Effector CD8-positive, alpha-beta T cell (primary cell): Measurements from ENCODE around the gene PCP2.

ENCODE experiments used
- DNase-seq: peaks from one replicate; lab custom pipeline; 2025; lab: John Stamatoyannopoulos, UW

Gene PCP2

GRCh38 chr19:7661744-7662538, 28.4 kb upstream of the PCP2 start:
- no peak for DNase-seq

GRCh38 chr19:7658219-7658686, 24.7 kb upstream of the PCP2 start:
- DNase-seq, result no peak

- no peak for DNase-seq
Observed at GRCh38 chr19:7657131-7657751, 23.7 kb upstream of the PCP2 start.

- no peak for DNase-seq
Observed at GRCh38 chr19:7655581-7655980, 22.1 kb upstream of the PCP2 start.

- no peak for DNase-seq
Observed at GRCh38 chr19:7654401-7654800, 20.9 kb upstream of the PCP2 start.

GRCh38 chr19:7652061-7652641, 18.6 kb upstream of the PCP2 start:
- DNase-seq, result peak; percentile 86

- no peak for DNase-seq
Observed at GRCh38 chr19:7650148-7650547, 16.6 kb upstream of the PCP2 start.

- DNase-seq, result no peak
Observed at GRCh38 chr19:7648265-7649014, 14.9 kb upstream of the PCP2 start.

GRCh38 chr19:7647156-7647555, 13.6 kb upstream of the PCP2 start:
- DNase-seq, result no peak

GRCh38 chr19:7646426-7646700, 12.8 kb upstream of the PCP2 start:
- DNase-seq, result no peak

- DNase-seq, result no peak
Observed at GRCh38 chr19:7645656-7646425, 12.3 kb upstream of the PCP2 start.

GRCh38 chr19:7645163-7645562, 11.6 kb upstream of the PCP2 start:
- no peak for DNase-seq

- no peak for DNase-seq
Observed at GRCh38 chr19:7644550-7644877, 11.0 kb upstream of the PCP2 start.

- peak; percentile 19 for DNase-seq
Observed at GRCh38 chr19:7643629-7644549, 10.4 kb upstream of the PCP2 start.

GRCh38 chr19:7643031-7643415, 9.5 kb upstream of the PCP2 start:
- DNase-seq, result no peak

GRCh38 chr19:7642295-7643030, 8.9 kb upstream of the PCP2 start:
- no peak for DNase-seq

- DNase-seq, result no peak
Observed at GRCh38 chr19:7641290-7642276, 8.1 kb upstream of the PCP2 start.

- DNase-seq, result no peak
Observed at GRCh38 chr19:7640803-7641202, 7.3 kb upstream of the PCP2 start.

- DNase-seq, result no peak
Observed at GRCh38 chr19:7639863-7640348, 6.4 kb upstream of the PCP2 start.
